Islet precursor cell (in vitro differentiated cells): Measurements from ENCODE around the gene GRK6.

Source experiments
- DNase-seq: peaks from one replicate; pipeline ENCODE4 v3.0.0-alpha.2; 2018

GRK6 gene

DNA sequence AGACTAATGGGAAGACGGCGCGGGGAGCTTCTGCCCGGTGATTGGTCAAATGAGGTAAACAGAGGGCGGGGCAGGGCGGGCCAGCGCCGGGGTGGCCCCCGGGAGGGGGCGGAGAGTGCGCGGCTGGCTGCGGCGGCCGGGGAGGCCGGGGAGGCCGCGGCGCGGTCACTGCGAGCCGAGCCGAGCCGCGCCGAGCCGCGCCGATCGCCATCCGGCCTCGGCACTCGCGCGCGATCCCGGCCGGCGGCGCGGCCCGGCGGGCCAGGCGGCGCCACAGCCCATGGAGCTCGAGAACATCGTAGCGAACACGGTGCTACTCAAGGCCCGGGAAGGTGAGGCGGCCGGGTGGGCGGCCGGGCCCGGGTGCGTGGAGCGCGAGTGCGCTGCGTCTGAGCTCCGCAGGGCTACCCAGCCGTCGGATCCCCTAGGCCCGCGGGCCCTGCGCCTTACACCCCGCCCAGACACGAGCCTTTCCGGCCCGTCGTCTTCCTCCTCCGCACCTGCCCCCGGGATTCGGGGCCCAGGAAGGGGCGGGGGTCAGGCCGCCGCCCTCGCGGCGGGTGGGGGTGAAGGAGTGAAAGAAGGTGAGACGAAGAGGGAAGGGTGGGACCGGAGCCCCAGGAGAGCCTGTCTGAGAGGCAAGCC lies at the start of gene GRK6:
Gene GRK6 (plus strand): TSS at position 111 of the 645 bp plus-strand sequence. CDS start 170 bp downstream, at position 281.
- DNase-seq = no peak

DNA sequence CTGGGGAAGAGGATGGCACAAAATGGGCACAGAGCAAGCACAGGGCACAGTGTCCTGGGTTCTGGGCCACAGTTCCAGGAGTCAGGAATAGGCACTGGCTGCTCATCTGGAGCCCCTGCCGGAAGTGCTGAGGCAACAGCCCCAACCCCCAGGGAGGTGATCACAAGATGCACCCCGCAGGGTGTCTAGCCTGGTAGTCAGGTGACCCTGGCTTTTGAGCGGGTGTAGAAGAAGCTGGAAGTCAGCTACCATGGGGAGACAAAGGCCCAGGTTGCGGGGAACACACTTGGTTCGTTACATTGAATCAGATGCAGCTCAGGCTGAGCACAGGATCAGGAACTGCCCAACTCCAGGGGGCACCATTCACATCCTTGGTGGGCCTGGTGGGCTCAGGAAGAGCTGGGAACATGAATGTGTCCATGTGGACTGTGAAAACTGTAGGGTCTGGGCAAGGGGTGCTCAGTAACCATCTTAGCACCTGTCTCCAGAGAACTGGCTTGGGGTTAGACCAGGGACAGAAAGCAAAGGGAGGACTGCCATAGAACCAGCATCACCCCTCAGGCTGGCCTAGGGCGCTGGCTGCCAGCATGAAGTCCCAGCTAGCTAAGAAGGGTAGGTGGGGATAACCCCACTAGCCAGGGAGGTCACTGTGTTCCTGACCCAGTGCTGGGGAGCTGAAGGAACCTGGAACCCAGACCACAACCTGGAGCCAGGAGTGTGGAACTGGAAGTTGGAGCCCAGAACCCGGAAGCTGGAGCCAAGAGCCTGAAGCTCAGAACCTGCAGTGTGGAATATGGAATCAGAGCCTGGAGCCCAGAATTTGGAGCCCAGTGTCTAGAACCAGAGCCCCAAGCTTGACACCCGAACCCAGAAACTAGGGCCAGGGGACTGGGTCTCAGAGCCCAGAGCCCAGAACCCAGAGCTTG lies 48.4 kb upstream of the GRK6 start:
- no peak for DNase-seq

DNA sequence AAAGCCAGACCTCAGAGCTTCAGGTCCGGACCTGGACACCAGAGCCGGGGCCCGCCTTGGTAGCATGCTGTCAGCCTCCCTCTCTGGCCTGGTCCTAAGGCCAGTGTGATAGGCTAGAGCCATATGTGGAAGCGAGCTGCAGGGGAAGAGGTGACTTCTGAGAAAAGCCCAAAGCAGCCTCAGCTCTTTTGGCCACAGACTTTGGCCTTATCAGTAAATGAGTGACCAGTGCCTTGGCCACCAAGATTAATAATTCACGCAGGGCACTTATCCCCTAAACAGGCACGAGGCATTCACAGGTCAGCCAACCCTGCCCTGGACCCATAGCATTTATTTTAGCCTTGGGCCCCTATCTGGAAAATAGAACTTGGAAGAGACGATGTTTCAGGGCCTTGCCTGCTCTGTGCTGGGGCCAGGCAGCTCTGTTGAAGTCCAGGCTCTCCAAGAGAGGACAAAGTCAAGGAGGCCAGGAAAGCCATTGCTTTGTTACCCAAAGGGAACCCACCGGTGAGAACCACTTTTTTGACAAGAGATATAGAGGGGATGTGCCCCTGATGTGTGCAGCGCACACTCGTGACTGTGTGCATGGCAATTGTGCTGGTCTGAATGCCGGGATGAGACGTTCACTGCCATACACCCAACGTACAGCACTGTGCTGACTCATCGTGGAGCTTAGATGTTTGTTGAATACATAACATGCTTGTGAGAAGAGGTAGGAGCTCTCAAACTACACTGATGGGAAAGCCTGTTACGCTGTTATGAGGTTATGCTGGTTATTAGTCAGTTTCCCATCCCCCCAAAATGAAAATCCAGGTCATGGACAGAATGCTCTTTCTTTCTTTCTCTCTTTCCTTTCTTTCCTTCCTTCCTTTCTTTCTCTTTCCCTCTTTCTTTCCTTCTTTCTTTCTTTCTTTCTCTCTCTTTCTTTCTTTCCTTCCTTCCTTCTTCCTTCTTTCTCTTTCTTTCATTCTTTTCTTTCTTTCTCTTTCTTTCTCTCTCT lies 47.3 kb upstream of the GRK6 start:
- peak; percentile 68 for DNase-seq

DNA sequence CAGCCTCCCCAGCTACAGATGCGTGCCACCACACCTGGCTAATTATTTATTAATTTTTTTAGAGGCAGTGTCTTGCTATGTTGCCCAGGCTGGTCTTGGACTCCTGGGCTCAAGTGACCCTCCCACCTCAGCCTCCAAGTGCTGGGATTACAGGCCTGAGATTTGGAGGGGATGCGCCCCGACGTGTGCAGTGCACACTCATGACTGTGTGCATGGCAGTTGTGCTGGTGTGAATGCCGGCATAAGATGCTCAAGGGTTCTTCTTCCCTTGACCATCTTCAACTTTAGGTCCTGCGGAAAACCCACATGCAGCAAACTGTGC lies 45.7 kb upstream of the GRK6 start:
- DNase-seq = no peak

DNA sequence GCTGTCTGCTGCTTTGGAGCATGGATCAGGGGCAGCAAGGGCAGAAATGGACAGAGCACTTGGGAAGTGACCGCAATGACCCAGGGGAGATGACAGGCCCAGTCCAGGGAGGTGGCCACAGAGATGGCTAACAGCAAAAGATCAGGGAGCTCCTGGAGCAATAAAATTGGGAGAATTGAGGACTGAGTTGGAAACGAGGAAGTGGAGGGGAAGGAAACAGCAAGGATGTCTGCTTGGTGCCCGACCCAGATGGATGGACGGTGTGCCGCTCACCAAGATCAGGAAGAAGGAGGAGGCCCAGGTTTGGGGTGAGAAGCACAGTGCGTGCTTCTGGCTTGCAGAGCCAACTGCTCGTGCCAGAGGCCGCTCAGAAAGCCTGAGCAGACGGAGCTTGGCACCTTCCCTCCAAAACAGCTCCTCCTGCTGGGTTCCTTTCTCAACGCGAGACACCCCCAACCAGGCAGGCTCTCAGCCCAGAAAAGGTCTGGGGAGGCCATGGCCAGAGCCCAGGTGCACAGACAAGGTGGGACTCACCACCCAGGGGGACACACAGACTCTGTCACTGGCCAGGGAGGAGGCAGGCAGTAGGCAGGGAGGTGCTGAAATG lies 44.0 kb upstream of the GRK6 start:
- DNase-seq = no peak

DNA sequence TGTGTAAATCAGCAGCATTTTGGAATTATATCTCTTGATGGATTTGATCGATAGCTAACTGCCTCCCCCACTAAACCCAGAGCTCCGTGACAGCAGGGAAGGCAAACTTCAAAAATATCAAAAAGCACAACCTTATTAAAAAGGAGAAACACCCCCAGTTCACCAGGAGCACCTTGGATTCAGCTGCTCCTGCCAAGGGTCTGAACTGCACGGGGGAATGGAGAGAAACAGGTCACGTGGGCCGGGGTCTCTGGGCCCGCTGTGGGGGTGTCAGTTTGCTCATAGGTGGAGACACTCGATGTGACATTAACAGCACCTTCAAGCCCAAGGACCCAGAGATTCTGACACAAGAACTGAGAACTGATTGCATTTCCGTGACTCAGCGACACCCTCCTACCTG lies 43.3 kb upstream of the GRK6 start:
- DNase-seq = no peak

DNA sequence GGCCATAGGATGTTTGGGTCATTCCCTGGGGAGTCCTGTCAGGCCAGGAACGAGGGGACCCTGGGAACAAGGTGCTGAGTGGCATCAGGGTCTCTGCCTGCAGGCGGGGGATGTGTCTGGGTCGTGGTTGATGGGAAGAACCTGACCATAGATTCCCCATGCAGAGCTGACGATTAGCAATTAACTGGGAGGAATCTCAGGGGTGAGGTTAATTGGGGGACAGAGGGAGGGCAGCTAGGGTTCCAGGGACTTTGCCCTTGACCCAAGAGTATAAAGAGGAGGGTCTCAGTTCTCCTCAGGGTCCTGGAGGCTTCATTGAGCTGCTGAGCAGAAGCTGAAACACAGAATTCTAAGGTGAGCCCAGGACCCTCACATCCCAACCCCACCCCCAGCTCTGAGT lies 42.3 kb upstream of the GRK6 start, which contains the start of gene SLC34A1:
Gene SLC34A1 (plus strand): TSS at position 301 of the 400 bp plus-strand sequence. CDS start 1,308 bp downstream, outside the sequence.
- no peak for DNase-seq

DNA sequence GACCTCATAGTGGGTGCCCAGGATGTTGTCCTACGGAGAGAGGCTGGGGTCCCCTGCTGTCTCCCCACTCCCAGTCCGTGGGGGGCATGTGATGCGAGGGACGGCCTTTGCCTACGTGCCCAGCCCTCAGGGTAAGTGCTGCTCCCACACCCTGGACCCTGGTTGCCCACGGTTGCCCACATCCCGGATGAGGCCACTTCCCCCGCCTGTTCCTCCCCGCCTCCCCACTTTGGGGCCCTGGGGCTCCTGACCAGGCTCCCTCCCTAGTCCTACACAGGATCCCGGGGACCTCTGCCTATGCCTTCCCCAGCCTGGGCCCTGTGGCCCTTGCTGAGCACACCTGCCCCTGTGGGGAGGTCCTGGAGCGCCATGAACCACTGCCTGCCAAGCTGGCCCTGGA lies 40.8 kb upstream of the GRK6 start:
- DNase-seq = no peak

DNA sequence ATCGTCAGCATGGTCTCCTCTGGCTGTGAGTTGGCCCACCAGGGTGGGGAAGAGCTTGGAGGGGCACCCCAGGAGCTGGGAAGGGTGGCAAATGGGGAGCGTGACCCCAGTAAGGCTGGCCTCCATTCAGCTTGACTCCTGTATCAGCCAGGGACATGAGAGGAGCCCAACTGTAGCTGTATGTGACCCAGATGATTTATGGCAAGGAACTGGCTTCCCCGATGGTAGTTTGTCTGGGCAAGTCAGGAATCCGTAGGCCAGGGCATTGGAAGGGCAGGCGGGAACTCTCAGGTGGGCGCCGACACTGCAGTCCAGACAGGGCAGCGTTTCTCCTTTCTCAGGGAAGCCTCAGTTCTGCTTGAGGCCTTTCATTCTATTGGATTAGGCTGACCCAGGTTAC lies 39.9 kb upstream of the GRK6 start:
- DNase-seq = no peak

DNA sequence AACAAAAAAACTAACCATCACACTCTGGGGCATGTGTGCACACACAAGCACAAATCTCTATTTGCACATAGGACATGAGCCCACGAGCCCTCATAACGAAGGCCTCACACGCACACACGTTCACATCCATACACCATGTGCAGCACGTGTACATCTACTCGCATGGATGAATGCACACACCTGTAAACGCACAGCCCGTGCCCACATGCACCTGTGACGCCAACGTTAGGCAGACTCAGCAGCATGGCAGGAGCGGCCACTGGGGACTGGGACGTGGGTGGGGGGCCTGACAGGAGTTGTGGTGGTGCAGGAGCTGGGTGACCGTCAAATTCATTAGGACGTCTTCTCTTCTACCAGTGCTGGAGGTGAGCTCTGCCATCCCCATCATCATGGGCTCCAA lies 39.1 kb upstream of the GRK6 start:
- DNase-seq = no peak

DNA sequence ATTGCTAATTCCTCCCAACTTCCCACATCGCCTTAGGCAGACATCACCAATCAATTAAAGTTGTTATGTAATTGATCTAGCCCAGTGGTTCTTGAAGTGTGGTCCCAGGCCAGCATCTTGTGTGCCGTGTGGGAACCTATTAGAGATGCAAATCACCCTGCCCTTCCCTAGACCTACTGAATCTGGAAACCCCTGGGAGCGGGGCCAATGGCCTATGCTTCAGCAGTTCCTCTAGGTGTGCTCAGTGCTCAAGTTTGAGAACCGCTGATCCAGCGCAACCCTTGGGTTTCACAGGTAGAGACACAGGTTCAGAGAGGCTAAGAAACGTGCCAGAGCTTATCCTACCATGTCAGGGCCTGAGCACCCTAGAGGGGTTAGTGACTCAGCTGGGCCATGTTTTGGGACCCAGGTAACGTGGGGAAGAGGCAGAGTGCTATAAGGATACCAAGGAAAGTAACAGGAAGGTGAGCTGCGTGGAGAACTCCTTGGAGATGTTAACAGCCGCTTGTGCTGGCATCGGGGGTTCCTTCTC lies 37.9 kb upstream of the GRK6 start:
- DNase-seq = no peak

DNA sequence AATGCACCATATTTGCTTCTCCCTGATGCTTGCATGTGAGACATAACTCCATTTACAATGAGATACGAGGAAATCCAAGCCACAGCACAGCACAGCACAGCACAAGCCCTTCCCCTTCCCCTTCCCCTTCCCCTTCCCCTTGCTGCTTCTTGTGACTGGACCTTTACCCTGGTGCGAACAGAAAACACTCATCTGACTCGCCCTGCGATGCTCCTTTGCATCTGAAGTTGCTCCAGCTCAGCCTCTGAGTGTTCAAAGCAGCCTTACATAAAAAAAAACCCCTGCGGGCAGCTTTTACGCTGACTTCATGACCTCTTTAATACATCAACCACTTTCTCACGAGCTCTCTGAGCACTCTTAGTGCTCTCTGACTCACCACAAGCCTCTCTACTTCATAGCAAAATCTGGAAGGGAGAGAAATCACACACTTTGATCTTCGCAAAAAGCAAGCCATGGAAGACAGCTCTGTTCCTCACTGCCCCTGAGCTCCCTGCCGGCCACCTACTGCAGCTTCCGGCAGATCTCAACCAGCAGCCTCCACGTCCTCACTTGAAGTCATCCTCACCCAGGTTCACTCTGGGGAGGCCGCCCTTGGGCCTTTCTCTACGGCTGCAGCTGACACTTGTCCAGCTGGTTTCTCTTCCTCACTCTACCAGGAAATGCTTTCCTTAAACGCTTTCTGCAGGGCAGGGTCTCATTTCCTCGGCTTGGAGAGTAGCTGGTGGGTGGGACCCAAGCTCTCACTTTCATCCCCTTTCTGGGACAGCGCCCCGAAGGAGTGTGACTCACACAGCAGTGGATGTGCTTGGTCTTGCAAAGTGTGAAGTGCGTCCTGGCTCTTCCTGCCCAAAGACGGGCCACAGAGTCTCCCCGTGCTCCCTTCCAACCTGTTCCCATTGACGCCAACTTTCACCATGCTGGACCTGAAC lies 37.0 kb upstream of the GRK6 start:
- DNase-seq = peak; percentile 93

DNA sequence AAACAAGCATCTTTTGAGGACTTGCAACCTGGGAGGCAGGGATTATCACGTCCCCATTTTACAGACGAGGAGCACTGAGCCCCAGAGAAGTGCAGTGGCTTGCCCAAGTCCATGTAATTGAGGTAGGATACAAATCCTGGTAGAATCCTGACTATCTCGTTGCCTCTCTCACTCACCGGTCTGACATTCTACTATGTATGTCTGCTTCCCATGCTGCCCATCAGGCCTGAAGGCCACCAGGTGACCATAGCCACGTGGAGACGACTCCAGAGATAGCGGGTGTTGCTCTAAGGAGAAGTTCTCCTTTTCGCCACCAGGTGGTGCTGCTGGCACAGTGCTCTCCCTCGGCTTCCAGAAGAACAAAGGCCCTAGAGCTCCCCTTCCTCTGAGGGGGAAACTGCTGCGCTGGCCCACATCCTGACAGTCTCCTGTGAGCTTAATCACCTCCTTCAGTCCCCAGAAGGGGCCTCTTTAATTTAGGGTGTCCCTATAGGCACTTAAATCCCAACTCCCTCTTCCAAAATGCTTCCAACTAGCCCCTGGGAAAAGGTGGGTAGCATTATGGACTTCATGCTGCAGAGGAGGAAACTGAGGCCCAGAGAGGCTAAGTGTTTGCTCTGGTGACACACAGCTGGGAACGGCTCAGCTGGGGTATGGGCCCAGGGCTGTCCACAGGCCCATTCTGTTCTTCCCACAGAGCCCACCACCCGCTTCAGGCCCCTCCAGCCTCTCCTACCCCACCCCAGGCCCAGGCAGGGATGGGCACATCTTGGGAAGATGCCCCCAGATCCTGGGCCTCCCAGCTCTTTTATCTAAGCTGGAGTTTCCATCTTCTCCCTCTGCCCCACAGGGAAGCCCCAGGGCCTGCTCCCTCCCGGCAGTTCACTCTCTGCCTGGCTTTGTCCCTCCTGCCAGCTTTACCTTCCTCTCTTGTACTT lies 35.8 kb upstream of the GRK6 start:
- peak; percentile 92 for DNase-seq

DNA sequence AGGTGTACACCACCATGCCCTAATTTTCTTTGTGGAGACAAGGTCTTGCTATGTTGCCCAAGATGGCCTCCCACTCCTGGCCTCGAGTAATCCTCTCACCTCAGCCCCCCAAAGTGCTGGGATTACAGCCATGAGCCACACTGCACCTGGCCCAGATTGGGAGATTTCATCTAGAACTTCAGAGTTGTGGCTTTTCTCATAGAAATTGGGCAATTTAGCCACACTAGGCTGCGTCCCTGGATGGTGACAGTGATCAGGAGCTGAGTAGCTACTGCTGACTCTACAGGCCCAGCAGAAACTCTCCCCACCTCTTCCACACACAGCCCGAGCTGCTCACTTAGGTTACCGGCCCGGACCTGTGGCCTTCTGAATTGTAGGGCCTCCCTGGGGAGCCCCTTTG lies 33.7 kb upstream of the GRK6 start:
- DNase-seq = no peak

DNA sequence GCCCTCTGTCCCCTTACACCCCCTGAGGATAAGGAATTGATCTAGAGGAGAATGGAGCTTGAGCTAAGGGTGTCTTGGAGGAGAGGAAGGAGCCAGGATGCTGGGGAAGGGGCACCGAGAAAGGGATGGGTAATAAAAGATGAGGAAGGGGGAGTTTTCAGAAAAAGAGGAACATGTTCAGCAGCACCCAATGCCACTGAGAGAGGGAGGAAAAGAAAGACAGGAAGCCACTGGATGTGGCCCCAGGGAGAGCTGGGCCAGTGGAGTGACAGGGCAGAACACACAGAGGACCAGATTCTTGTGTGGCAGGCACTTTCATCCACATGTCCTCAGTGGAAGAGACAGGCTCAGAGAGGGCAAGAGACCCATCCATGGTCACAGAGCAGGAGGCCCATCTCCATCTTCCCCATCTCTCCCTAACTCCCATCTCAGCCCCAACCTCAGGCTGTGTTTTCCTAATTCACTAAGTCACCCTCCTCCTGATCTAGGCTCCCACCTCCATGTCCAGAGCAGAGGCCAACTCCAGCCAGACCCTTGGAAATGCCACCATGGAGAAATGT lies 33.2 kb upstream of the GRK6 start:
- DNase-seq = no peak

DNA sequence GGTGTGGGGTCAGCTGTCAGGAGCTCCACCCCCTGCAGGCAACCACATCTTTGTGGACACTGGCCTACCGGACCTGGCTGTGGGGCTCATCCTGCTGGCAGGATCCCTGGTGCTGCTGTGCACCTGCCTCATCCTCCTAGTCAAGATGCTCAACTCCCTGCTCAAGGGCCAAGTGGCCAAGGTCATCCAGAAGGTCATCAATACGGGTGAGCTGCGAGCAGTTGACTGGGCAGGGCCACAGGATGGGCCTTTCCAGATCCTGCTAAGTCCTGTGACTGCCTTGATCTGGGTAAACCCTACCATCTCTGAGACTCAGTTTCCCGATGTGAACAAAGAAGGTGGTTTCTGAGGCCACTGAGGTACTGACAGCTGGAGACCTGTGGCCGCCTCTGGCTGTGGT lies 32.5 kb upstream of the GRK6 start:
- no peak for DNase-seq

DNA sequence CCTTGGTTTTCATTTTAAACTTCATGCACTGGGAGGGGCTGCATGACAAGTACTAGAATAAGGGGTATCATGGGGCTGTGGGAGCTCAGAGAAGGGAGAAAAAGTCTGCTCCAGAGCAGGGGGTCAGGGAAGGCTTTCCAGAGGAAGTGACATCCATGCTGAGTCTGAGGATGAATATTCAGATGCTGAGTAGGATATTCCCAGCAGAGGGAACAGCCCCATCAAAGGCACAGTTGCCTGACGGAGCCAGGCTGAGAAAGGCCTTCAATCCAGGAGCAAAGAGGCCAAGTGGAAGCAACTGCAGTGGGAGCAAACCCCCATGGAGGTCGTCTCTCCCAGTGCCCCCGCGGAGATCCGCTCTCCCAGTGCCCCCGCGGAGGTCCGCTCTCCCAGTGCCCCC lies 30.4 kb upstream of the GRK6 start:
- DNase-seq = no peak

DNA sequence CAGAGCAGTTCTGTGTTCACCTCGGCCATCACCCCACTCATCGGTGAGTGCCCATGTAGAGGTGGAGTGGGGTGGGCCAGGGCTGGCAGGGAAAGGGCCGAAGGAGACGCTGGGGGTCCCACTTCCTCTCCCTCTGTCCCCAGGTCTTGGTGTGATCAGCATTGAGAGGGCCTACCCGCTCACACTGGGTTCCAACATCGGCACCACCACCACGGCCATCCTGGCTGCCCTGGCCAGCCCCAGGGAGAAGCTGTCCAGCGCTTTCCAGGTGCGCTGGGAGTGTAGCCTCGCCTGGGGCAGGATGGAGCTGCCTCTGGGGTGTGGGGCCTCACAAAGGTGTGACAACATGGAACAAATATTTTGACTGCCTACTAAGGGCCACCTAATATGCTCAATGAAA lies 29.7 kb upstream of the GRK6 start:
- DNase-seq = no peak

DNA sequence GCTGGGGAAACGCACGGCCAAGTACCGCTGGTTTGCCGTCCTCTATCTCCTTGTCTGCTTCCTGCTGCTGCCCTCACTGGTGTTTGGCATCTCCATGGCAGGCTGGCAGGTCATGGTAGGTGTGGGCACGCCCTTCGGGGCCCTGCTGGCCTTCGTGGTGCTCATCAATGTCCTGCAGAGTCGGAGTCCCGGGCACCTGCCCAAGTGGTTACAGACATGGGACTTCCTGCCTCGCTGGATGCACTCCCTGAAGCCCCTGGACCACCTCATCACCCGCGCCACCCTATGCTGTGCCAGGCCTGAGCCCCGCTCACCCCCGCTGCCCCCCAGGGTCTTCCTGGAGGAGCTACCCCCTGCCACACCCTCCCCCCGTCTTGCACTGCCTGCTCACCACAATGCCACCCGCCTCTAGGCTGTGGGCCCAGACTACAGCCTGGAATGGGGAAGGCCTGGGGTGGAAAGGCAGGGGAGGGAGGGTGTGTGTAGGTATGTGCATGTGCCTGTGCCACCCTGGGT lies 28.5 kb upstream of the GRK6 start:
- DNase-seq = no peak
